Articular chondrocyte of knee joint (primary cell): ENCODE data around the gene GPR171. TPM values are rescaled to one million over a fixed set of nuclear protein-coding genes. Genes with fewer than 3 reads are reported as not detected.

Experiments
- small RNA-seq: library from RNA; depleted of rRNA; stranded (forward); fragments of <200 nt; gene quantifications from one replicate; pipeline ENCODE3, GENCODE V24; 2012
- total RNA-seq: library from RNA; depleted of rRNA; stranded (reverse); fragments of >200 nt; gene quantifications from 2 replicates; pipeline ENCODE4 v1.2.3, GENCODE V29; 2012

GPR171 gene, protein sequence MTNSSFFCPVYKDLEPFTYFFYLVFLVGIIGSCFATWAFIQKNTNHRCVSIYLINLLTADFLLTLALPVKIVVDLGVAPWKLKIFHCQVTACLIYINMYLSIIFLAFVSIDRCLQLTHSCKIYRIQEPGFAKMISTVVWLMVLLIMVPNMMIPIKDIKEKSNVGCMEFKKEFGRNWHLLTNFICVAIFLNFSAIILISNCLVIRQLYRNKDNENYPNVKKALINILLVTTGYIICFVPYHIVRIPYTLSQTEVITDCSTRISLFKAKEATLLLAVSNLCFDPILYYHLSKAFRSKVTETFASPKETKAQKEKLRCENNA
- total RNA-seq, result not detected in 2 replicates

GRCh38 chr3:151203051-151203420 lies at the start of gene GPR171:
Gene GPR171 (minus strand): TSS chr3:151203216. CDS start chr3:151199386, 3,830 bp downstream.

Small RNAs within 50 kb of the gene (small RNA-seq; reads per million reads assigned to genes)
- gene RNA5SP145, result not detected

Other genes with a start within 250 kb of the GPR171 start
- gene CLRN1, start 230.5 kb downstream of the GPR171 start, total RNA-seq, result not detected in 2 replicates
- gene MED12L, start 117.6 kb downstream of the GPR171 start, total RNA-seq, result 2.6 and 2.8 TPM in 2 replicates
- not detected in 2 replicates for gene P2RY14, start 75.3 kb upstream of the GPR171 start, total RNA-seq
- 0.11 TPM in 1 of 2 replicates, not detected in the other for gene GPR87, start 113.6 kb upstream of the GPR171 start, total RNA-seq
- not detected in 2 replicates for gene P2RY13, start 126.3 kb upstream of the GPR171 start, total RNA-seq
- 0.11 TPM in 1 of 2 replicates, not detected in the other for gene P2RY12, start 181.5 kb upstream of the GPR171 start, total RNA-seq